ENCODE measurements around the gene ETFB.

Gene ETFB

GRCh38 chr19:51339687-51340656 lies 26.2 kb downstream of the ETFB start:
- peak; percentile 97 for DNase-seq (ENCODE audit: low read depth)
- no peak for TF ChIP-seq CTCF (conservative IDR thresholded peaks at IDR 0.05; ENCODE audit: low read length)
- H3K4me3 ChIP-seq (ENCODE audit: low read length), result peak overlapping the region; percentile 68

DNA sequence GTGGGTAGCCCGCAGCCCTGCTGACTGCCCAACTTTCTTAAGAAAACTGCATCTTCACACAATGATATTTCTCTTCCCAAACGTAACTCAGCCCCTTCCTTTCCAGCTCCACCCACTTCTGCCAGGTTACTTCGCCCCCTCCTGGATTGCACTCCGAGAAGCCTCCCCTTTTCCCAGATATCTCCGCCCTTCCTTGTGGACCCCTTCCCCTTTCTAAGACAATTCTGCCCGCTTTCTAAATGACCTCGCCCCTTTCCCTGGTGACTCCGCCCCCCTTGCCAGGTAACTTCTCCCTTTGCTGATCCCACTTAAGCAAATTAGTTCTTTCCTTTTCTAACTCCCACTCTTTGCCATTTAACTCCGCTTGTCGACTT lies 26.9 kb downstream of the ETFB start:
- TF ChIP-seq CTCF (conservative IDR thresholded peaks at IDR 0.05; ENCODE audit: low read length), result 0 out of 2 replicates have a peak, but pooled peaks have one; percentile 24
- DNase-seq (ENCODE audit: low read depth), result no peak
- H3K4me3 ChIP-seq (ENCODE audit: low read length), result peak overlapping the region; percentile 68

- peak; percentile 63 for DNase-seq (ENCODE audit: low read depth)
- peak; percentile 64 for TF ChIP-seq CTCF (conservative IDR thresholded peaks at IDR 0.05; ENCODE audit: low read length)
- H3K4me3 ChIP-seq (ENCODE audit: low read length), result peak overlapping the region; percentile 68
Measured at GRCh38 chr19:51338563-51339312, 27.4 kb downstream of the ETFB start.

DNA sequence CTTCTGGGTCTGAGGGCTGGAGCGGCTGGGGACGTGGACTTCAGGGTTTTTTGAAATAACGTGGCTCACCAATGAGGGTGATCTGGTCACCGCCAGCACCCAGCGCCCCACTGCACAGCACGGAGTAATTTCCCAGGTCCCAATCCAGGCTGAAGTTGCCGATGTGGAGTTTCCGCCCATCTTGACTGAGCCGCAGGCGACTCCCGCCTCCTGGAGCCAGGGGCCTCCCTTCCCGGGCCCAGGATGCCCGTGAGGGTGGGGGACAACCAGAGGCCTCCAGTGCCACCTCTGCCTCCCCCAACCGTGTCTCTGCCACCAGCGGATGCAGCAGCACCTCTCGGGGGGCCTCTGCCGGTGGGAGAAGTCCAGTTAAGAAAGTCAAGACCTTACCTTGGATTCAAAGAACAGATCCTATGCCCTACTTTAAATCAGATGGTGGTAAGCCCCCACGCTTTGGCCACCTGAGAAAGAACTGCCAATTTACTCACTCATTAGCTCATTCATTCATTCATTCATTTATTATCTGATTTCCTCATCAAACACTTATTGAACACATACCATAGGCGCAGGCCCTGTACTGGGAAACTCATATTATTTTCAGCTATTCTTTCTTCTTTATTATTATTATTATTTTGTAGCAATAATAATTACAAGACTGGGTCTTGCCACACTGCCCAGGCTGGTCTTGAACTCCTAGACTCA lies 28.2 kb downstream of the ETFB start:
- DNase-seq (ENCODE audit: low read depth), result no peak
- H3K4me3 ChIP-seq (ENCODE audit: low read length), result no peak overlapping the region; the same call in 1 of the 2 replicates
- no peak for TF ChIP-seq CTCF (conservative IDR thresholded peaks at IDR 0.05; ENCODE audit: low read length)

GRCh38 chr19:51337141-51337860 lies 28.9 kb downstream of the ETFB start:
- no peak overlapping the region for H3K4me3 ChIP-seq (ENCODE audit: low read length)
- no peak for DNase-seq (ENCODE audit: low read depth)
- TF ChIP-seq CTCF (conservative IDR thresholded peaks at IDR 0.05; ENCODE audit: low read length), result no peak

- no peak overlapping the region for H3K4me3 ChIP-seq (ENCODE audit: low read length)
- no peak for TF ChIP-seq CTCF (conservative IDR thresholded peaks at IDR 0.05; ENCODE audit: low read length)
- DNase-seq (ENCODE audit: low read depth), result no peak
Measured at GRCh38 chr19:51333836-51334460, 32.2 kb downstream of the ETFB start.

Measured in AG10803 (cell line).